HG02943 (cell line): ENCODE data around the gene MAFB.

Source experiments
- ATAC-seq: cut with Tn5 transposase; IDR thresholded peaks from one replicate; pipeline ENCODE4 v1.9.1; 2021; ENCODE audit warnings: mild to moderate bottlenecking, low read depth, moderate library complexity; ENCODE audit not compliant: unreplicated experiment

MAFB gene

DNA sequence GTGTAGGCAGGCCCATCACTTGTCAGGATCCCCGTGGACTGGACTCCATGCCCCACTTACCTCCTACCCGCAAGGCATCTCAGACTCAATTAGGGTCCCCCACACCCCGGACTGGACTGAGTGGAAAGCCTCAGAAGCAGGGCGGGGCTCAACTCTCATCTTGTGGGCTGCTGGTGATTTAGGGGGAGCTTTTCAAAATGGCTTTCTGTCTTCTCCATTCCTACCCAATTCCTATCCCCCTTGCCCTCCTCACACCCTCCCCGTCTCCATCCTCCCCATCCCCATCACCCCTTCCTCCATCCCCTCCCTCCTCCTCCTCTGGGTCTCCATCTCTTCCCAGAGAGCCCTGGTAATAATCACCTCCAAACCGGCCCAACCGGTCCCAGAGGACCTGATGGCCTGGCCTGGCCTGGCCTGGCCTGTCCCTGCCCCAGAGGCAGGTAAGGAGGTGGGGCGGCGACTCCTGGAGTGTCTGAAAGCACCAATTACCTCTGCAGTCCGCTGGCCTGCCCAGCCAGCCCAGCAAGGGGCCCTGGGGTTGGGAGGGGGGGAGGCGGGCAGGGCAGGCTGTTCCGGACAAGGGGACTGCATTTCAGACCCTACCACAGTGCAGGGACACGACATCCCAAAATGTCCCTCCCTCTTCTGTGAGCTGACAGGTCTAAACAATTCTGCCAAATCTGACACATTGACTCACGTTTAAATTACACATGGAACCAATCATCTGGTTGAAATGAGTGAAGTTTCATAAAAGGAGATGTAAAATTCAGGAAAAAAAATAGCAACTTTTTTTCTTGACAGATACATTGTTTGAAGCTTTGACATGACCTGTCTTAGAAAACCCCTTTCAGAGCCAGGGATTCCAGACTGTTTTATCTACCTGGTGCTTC lies 24.8 kb downstream of the MAFB start:
- no peak for ATAC-seq

DNA sequence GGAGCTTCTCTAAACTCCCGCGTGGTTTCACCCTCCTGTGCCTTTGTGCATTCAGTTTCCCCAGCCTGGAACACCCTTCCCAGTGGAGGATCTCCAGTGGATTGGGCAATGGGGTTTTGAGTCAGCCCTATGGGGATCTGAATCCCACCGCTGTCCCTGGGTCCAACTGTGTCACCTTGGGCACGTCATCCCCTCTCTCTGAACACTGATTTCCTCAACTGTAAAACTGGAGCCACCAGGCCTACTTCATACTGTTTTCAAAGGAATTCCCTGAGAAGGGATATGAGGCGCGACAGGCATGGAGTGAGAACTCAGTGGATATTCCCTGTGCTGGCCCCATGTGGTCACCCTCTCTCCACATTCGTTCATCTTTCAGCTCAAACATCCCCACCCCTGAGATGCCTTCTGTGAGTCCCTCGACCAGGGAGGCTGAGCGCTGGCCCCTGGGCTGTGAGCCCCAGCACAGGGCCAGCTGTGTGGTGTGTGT lies 25.7 kb downstream of the MAFB start:
- no peak for ATAC-seq

DNA sequence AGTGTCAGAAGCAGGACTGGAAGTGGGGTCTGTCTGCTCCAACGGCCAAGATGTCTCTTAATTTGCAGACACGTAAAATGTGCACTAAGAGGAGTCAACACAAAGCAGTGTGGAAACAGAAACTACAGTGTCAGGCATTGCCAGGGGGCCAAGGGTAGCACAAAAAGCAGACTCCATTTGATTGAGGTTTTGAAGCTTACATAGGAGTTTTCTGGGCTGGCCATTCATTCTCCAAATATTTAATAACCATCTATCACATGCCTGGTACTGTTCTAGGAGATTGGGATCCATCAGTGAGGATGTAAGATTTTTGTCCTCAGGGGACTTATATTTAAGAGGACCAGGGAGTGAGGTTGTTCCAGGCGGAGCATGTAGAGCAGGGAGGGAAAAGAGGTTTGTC lies 29.5 kb downstream of the MAFB start:
- ATAC-seq = no peak

DNA sequence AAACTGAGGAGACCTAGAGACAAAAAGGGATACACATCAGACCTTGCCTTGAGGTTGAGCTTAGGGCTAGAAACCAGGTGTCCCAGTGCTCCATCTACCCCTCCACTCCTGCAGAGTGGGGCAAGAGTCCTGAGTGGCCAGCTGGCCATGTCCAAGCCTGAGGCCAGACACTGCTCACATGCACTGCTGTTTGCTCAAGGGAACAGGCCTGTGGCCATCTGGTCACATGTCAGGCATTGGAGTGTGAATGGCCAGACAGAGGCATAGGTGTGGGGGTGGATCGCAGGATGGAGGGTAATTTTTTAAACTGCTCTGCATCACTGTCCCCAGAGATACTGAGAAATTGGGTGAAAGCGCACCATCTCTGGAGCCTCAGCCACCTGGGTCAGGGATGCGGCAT lies 30.5 kb downstream of the MAFB start:
- ATAC-seq = no peak

DNA sequence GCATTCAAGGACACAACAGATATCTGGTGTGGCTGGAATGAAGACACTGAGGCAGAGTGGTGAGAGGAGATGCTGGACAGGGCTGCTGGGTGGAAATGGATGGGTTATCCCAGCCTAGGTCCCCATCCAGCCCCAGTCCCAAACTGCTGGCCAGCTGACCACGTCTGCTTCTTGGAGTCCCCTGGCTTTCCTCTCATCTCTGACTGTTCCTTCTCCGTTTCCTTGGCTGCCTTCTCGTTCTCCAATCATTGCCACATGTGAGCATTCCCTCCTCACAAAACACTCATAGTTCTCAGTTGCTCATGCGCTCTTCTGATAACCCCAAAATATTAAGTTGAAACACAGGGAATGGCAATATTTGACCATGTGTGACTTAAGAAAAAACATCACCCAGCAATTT lies 31.5 kb downstream of the MAFB start:
- ATAC-seq = no peak

DNA sequence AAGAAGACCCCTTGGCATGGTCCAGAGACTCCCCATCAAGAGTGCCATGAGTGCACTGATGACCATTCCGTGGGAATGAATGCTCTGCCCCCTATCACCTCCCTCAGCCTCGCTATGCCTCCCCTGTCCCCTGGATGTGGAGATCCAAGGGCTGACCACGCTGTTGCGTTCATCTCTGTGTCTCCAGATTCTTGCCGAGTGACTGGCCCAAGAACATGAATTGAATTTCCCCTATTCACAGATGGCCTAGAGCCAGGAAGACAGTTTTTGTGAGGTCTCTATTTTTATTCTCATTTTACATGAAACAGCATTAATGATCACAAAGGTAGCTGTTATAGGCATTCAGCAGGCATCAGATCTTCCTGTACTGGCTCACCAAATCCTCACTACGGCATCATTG lies 33.6 kb downstream of the MAFB start:
- ATAC-seq = no peak

DNA sequence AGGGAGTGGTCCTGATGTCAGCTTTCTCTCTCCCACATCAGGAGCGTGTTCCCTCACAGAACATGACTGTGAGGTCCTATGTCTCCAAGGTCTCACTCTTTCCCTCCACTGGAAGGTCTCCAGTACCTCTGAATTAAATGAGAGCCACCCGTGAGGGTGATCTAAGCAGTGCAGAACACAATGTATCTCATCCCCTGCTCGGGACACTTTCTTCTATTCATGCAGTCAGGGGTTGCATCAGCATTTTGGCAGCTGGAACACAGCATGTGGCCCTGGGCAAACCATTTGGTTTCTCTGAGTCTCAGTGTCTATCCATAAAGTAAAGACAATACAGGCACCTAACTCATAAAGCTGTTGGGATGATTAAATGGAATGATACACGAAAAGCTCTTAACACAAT lies 34.2 kb downstream of the MAFB start:
- ATAC-seq = no peak

DNA sequence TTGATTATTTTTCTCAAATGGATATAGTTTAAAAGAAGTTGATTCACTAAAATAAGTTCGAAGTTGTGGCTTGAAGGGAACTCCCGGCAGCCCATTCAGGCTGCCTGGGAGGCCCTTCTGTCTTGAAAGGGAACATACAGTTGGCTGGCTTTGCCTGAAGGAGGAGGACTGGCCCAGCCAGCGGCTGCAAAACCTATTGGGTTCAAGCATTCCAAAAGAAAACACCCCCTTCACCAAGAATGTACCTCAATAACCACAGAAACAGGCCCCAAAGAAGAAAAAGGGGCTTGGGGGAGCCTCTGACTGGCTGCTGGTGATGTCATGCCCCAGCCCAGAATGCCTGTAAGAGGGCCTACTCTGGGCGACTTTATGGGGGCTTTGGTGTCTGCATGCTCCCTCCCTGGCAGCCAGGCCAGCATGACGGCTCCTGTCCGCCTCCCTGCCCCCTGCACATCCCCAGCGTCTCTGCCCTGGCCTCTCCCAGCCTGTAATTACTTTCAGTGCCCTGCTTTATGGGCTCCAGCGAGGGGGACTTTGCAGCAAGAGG lies 36.5 kb downstream of the MAFB start:
- no peak for ATAC-seq

DNA sequence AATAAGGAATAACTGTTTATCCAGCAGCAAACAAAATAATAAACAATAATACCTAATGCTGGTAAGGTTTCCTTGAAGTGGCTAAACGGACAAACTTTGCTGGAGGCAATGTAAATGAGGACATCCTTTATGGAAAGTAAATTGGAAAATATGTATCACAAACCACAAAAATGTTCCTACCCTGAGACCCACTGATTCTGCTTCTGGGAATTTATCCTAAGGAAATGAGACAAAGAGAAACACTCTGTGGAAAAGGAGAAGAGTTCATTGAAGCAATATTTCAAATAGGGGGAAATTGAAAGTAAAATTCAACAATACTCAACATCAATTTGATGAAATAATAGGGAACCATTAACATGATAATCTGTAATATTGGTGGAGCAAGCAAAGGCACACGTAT lies 37.9 kb downstream of the MAFB start:
- ATAC-seq = no peak

DNA sequence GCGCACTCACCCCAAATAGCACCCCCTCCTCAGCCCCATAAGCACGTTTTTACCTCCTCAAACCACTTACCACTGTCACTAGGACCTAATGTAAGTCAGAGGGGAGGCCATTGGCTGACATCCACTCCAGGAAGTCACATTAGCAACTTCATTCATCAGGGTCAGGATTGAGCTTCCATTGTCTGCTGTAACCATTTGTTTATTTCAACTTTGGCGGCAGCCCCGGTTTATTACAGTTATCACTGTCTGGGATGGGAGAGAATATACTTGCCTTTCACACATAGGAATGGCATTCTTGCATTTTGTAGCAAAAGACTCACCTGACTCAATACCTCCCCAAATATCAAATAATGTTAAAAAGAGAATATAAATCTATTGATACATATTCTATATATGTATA lies 38.3 kb downstream of the MAFB start:
- ATAC-seq = no peak

DNA sequence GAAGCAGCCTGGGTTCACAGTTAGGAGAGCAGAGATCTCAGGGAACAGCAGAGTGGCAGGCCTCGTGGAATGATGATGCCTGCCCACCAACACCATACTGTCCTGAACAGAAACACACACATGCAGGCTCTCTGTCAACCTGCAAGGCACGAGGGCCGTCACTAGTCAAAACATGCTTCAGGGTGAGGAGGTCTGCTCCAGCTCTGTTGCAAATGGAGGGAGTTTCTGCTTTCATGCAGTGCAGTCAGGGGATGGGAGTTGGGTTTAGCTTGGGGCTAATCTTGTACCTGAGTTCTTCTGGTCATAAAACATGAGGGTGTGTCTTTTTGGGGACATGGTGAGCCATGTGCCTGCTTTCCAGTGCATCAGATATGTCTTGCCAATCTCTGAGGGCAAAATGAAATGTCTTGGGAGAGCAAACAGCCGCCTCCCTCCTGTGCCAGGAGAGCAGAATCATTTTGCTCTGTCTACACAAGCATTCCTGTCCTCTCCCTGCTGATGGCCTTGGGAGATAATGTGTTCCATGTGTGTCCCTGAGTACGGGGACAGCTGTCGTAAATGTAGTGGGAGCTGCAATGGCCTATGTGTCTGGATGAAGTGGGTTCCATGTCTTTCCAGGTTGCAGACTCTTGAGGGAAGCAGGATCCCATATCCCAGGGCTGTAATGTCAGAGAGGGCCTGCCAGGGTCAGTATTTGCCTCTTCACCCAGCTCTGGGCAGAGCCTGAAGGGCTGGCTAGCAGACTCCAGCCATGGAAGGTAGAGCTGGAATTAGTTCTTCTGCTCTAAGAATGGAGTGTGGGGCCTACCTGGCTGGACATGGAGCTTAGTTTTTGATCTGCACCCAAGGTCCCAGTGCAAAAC lies 40.6 kb downstream of the MAFB start:
- ATAC-seq = no peak

DNA sequence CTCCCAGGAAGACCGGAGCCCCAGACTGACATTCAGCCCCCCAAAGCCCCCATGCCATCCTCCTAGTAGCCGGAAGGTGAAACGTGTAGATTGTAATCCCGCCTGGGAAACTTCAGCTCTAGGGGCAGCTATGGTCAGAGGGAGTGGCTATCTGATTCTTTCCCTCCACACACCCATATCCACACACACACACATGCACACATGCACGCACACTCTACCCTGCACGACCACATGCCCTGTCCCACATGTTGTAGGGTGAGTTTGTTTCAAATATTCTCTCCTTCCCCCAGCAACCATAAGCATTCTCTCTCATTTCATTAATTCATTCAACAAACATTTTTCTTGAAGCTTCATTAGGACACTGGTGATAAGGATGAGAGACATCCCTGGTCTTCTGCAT lies 42.2 kb downstream of the MAFB start:
- no peak for ATAC-seq

DNA sequence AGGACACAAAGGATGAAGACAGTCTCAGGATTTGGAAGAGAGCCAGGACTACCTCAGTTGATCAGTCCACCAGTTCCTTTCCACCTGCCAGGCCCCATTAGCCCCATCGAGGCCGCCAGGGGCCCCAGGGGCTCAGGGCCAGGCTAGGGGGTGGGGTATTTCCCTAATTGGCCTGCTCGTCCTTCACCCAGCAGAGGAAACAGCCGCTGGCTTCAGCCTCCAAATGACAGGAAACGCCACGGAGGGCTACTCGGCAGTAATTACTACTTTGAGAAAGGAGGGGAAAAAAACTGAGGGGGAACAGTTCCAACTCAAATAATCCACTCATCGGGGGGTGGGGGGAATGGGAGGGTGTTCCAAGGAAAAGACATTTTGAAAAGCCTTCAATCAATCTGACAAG lies 42.7 kb downstream of the MAFB start:
- ATAC-seq = no peak

DNA sequence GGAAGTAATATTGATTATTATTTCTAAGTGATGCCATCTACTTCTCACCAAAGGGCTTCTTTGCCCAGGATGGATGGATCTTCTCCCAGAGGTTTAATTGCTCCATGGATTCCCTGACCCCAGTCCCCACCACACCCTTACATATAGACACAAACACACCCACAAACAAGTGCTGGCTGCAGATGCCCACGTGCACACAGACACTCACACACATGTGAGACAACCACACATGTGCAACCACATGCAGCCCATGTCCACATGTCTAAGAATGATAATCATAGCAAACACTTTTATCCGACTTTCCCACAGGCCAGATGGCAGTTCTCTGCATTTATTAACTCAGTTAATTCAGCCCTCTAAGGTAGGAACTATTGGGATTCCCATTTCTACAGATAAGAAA lies 44.2 kb downstream of the MAFB start:
- ATAC-seq = no peak

DNA sequence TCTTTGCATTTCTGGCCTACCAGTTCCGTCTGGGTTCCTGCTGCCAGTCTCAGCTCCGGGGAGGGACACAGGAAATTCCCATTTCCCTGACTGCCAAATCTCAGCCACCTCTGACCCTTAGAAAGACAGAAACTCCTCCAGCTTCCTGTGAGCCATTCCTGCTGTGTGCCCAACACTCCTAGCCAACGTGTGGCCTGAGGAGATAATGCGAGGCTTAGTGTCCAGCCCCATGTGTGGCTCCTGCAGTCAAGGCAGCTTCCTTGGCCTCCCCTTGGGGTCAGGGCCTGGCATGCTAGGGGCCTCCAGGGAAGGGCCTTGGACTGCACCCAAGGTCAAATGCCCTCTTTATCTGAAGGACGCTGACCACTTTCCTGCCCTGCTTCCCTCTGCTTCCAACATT lies 45.1 kb downstream of the MAFB start:
- no peak for ATAC-seq

DNA sequence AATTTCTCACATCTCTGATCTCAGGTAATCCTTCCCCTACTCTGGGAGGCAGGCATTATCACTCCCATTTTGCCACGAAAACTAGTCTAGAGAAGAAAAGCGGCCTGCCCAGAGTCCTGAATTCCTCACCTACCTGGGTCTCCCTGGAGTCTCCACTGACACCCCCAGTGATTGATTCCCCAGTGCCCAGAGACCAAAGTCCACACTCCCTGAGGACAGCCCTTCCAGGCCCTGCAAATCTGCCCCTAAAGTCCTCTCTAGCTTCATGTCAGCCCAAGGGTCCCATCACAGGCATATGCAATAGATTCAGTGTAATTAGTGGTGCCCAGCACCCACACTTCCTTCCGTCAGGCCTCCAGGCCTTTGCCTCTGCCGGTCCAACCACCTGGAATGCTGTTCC lies 47.2 kb downstream of the MAFB start:
- ATAC-seq = no peak

DNA sequence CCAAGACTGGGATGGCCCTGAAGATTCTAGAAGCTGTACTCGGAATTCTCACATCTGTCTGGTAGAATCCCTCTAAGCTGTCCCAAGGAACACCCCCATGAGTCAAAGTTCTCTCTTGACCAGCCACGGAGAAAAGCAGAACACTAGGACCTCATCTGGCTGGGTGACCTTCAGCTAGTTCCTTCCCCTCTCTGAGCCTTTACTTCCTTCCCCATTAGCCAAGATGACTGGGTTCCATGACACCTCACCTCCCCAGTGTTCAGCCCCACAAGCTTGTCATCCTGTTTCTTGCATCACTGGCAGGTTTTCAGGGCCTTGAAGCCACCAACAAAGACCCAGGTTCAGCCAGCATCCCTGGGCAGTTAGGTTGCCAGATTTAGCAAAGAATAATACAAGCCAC lies 47.8 kb downstream of the MAFB start:
- no peak for ATAC-seq

DNA sequence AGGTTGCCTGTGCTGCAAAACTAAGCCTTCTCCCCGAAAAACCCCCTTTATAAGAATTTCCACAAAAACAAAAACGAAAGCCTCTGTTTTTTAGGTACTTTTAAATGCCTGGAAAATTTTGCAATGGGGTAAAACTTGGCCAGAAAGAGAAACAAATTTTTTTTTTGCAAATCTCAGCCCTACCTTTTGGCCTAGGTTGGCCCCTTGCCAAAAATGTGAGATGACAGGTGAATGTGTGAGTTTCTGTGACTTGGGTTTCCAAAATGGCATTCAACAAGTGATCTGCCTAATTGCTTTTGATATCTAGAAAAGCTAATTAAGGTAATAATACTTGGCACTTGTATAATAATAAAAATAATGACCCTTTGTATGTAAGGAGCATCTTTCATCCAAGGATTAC lies 48.4 kb downstream of the MAFB start:
- ATAC-seq = no peak

DNA sequence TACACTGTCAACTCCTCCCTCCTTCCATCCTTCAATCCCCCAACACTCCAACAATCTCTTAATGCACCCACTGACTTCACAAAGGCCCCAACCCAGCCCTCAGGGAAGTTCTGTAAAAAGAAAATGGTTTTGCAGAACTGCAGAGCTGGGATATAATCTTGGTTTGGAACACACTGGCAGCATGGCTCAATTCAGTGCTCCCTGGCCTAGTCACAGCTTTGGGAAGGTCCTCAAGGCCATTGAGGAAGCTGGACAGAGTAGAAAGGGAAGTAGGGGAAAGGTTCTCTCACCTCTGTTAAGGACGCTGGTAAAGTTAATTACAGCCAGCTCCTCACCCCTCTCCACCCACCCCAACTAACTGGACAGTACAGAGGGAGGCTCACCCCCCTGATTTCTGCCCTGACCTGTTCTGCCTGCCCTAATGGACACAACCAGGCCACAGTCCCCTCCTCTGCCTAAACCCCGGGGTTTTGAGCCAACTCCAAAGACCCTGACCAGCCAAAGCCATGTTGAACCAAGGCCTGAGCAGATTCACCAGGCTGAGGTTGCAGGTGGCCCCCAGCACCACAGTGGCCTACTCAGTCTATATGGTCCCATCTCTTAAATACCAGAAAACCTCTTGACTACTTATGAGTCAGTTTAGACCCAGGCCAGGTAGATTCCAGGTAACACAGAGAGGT lies 49.2 kb downstream of the MAFB start:
- ATAC-seq = no peak

DNA sequence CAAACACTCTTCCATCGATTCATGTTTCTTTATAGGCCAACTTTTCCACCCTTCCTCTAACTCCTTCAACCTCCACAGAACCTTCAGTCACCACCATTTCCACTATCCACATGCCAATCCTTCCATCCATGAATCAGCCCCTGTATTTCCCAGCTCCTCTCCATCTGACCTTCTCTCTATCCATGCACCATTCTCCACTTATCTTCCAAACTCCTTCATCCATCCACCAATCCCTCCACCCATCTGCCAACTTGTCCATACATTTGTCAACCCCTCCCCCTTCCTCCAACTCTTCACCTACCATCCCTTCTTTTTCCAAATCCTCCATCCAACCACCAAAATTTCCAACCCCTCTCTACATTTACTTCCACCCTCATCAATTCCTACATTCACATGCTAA lies 49.9 kb downstream of the MAFB start:
- ATAC-seq = no peak

DNA sequence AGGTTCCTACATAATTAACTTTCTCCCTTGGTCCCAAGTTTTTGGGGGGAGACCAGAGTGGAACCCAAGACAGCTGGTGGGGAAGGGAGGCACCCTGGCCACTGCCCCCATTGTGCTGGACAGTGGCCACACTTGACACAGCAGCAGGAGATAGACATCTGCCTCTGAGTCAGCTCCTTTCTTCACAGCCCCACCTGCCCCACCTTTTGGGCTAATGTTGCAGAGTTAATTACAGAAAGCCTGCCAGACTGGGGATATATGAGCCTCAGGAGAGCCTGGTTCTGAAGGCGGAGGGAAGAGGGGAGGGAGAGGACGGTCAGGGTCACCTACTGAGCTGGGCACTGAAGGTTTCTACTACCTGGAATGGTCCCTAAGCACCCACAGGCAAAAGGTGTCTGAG lies 50.6 kb downstream of the MAFB start:
- no peak for ATAC-seq
